8988T (cell line): Measurements from ENCODE around the gene ZNF770.

ENCODE experiments used
- DNase-seq: peaks from one replicate; pipeline ENCODE4 v3.0.0; 2011

The ZNF770 gene, protein sequence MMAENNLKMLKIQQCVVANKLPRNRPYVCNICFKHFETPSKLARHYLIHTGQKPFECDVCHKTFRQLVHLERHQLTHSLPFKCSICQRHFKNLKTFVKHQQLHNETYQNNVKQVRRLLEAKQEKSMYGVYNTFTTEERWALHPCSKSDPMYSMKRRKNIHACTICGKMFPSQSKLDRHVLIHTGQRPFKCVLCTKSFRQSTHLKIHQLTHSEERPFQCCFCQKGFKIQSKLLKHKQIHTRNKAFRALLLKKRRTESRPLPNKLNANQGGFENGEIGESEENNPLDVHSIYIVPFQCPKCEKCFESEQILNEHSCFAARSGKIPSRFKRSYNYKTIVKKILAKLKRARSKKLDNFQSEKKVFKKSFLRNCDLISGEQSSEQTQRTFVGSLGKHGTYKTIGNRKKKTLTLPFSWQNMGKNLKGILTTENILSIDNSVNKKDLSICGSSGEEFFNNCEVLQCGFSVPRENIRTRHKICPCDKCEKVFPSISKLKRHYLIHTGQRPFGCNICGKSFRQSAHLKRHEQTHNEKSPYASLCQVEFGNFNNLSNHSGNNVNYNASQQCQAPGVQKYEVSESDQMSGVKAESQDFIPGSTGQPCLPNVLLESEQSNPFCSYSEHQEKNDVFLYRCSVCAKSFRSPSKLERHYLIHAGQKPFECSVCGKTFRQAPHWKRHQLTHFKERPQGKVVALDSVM

DNA sequence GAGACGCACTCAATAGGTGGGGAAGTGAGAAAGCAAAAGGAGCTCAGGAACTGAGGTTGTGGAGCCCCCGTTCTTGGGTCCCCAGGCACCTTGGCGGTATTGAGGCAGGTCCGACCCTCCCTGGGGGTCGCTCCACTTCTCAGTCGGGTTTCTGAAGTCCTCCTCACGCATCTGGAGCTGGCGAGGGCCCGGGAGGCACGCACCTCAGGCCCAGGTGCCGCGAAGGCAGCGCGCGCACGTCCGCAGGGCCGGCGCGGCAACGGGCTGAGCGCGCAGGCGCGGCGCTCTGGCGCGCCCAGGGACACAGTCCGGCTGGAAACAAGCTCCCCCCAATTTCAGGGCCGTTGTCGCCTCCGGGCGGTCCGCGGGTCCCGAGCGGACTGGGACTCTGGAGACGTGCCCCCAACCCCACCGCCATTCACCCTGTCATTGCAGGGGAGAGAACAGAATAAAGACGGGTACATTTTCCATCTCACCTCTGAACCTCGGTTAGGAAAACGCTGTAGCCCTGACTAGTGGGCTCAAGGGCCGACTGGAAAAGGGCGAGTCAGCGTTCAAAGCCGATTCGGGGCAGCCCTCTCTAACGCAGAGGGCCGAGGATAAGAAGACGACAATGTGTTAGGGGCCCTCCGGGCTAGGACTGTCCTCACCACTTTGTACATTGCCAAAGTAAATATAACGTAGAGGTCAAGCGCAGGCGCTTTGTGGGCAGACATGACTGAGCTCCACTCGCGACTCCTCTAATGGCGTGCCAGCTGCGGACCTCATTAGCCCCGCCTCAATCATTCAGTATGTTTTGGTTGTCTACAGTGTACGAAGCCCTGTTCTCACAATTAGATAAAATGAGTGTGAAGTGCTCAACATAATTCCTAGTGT is at the start of gene ZNF770:
ZNF770 (minus strand) TSS at position 261 of the 876 bp plus-strand sequence. CDS start 4,853 bp downstream, outside the sequence.
- peak; percentile 48 for DNase-seq

DNA sequence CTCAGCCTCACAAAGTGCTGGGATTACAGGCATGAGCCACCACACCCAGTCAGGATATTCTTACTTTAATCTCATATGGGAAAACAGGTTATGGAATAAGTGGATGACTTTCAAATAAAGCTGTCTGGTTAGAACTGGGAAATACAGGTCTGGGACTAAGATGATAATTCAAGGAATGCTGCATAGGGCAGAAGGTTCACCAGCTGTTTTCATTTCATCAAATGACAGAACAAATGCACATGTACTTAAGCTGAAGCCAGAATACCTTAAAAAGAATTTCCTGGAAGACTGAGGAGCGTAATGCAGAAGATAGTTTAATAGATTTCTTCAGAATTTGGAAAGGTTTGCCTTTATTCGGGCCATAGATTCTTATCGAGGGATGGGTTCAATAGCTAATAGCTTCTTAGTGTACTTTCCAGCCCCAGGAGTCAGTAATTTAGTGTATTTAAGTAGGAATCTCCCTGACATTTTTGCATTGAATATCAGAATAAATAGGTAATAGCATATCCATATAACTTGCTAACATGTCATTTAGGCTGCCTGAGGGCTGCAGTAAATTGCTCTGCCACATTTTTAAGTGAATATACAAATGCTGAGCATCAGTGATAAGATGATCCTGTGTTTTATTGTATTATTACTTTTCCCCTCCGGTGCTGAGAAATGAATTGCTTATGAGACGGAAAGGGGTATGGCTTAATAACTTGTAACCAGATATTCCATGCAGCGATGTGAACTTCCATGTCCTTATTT is 40.3 kb upstream of the ZNF770 start:
- no peak for DNase-seq

DNA sequence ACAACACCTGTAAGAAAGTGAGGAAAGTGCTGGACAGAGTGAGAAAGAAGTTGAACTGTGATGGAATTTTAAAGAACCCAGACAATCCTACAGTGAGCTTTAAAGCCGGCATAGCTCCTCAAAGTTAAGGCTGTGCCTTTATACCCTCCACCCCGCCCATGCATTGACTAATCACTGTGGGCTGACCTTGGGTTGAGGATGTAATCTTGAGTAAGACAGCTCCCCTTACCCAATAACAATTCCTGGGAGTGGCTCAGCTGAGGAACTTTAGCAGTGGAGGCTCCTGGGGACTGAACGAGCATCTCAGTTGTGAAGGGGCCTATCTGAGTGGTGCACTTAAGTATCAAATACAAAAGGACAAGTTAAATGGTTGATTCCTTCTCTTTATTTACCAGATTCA is 35.7 kb upstream of the ZNF770 start:
- no peak for DNase-seq

DNA sequence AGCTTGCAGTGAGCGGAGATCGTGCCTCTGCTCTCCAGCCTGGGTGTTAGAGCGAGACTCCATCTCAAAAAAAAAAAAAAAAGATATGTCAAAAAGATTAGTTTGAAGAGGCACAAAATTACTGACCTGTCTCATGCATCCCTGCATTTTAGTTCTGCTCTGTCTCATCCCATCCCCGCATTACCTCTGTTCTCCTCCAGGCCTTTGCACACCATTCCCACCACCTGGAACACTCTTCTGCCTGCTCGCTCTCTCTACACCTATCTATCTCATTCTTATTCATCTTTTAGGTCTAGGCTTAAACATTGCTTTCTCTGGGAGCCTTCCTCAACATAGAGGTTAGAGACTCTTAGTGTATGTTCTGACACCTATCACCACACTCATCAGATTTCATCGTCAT is 32.9 kb upstream of the ZNF770 start:
- DNase-seq = no peak

DNA sequence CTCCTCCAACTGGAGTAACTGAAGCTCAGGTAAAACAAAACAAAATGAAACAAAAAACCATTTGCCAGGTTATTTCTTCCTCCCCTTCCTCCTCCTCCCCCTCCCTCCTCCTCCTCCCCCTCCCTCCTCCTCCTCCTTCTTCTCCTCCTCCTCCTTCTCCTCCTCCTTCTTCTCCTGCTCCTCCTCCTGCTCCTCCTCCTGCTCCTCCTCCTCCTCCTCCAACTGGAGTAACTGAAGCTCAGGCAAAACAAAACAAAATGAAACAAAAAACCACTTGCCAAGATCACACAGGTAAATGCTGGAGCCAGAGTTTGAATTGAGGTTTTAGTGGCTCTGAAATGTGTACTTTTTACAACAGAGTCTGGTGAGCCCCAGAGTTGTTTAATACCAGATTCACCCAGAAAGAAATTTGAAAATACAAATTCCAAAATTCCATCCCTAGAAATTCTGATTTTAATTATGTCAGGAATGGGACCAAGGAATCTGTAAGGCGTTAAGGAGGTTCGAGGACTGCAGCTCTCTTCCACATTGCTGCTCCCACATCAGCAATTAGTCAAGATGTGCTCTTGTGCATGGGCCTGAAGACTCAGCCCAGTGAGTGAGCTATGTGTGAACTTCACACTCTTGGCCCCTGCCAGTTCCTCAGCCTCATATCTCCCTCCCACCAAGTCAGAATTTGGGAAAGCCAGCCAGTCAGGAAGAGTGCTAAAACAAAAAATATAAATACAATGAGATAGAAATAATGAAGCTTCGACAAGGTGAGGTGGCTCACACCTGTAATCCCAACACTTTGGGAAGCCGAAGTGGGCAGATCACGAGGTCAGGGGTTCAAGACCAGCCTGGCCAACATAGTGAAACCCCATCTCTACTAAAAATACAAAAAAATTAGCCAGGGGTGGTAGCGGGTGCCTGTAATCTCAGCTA is 31.6 kb upstream of the ZNF770 start:
- no peak for DNase-seq

DNA sequence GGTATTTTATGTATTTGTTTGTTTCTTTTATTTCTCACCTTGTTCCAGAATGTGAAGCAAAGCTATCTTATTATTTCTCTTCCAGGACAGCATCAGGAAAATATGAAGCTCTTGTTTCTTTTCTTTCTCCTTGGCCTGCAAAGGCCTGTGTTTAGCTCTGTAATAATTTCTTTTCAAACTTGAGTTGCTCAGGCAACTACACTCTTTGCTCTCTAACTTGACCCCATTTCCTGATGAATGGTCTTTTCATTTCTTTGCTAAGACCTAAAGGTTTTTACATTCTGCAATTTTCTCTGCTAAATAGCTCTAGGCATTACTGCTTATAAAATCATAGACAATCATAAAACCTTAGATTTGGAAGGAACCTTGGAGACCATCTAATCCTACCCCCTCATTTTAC is 26.2 kb upstream of the ZNF770 start:
- DNase-seq = no peak

DNA sequence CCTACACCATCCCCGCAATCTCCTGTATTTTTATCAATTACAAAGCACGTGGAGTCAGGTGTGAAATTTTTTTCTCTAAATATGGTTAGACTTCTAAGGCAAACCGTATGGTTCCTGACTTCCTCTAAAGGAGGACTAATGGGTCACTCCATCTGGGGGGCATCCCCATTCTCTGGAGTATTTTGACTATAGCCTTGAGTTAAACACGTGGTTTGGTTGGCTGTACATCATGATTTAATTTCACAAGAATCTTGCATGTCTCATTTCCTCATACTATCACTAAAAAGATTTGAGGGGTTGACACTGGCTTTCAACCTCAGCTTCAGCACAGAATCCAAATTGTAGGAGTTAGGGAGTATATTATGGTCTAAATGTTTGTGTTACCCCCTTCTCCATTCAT is 25.3 kb upstream of the ZNF770 start:
- no peak for DNase-seq

DNA sequence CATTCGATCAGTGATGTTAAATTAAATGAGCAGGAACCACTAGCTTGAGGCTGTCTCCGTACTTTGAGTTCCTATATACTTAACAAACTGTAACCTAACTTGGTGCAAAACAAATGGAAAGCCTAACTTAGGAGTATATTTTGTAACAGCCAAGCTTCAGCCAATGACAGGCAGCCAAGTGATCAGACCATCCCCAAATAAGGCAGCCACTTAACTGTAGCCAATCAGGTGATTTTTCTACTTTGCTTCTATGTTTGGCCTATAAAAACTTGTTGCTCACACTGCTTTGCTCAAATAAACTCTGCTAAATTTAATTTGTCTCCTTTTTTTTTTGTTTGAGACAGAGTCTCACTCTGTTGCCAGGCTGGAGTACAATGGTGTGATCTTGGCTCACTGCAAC is 19.3 kb upstream of the ZNF770 start:
- no peak for DNase-seq

DNA sequence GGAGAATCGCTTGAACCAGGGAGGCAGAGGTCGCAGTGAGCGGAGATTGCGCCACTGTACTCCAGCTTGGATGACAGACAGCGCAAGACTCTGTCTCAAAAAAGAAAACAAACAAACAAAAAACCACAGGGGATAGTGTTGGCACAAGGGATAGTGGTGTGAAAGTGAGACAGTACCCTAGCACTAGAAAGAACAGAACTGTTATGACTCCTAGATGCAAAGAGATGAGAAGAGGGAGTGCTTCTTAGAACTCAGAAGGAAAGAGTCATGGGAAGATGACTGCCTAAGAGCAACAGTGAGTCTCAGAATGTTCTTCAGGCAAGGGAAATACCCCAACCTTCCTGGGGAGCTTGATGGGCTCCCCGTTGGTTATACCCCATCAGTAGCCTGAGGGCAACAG is 17.8 kb upstream of the ZNF770 start:
- no peak for DNase-seq

DNA sequence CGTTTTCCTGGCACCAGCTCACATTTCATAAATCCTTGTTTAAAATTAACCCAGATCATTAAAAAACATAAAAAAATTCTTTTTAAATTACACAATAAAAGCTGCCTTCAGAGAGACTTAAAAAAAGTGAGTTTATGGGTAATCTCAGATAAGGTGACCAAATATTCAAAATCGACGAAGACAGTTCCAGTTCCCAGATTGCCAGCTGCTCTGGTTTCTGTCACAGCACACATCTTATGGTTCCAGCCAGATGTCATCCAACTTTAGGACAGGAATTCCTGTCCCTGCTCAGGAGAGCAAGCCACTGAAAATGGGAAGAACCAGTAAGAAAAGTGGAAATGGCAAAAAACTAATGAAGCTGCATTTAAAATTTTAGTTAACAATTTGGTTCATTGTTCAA is 15.8 kb upstream of the ZNF770 start:
- no peak for DNase-seq

DNA sequence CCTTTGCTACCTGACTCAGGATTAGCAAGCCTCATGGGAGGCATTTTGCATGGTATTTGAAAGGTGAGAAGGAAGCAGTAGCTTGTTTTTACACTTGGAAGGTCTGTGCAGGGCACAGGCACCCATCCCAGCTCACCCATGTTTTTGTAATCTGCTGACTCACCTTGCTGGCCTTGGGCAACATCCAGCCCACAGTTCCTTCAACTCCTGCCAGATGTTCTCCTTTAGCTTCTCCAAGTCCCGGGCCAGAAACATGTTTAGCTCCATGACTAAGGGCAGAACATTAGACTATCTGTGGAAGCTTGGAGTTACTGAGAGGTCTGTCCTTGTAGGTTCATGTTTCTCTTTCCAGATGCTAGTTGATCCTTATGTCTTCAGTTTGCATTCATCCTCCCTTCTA is 12.4 kb upstream of the ZNF770 start:
- no peak for DNase-seq

DNA sequence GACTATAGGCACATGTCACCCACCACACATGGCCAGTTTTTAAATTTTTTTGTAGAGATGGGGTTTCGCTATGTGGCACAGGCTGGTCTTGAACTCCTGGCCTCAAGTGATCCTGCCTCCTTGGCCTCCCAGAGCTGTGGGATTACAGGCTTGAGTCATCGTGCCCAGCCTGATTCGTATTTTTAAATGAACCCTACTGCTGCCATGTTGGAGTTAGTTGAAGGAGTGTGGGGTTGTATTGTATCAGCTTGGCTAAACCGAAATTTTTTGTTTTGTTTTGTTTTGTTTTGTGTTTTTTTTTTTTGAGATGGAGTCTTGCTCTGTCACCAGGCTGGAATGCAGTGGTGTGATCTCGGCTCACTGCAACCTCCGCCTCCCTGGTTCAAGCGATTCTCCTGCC is 11.8 kb upstream of the ZNF770 start:
- no peak for DNase-seq

DNA sequence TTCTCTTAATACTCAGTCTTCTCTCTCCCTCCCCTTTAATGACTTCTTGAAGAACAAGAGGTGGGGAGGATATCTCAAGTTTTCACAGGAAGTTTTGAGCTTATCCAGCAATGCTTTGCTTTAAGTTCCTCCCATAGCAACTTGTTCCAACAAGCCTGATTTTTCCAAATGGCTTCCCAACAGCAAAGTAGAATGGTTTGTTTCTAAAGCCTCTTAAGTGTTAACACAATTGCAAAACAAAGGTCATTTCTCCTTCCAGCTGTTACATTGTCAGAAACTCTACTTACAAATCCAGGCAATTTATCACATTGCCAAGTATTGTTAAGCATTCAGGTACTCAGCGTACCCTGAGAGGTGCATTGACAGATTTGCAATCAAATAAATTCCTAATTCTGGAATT is 6.8 kb upstream of the ZNF770 start:
- no peak for DNase-seq

DNA sequence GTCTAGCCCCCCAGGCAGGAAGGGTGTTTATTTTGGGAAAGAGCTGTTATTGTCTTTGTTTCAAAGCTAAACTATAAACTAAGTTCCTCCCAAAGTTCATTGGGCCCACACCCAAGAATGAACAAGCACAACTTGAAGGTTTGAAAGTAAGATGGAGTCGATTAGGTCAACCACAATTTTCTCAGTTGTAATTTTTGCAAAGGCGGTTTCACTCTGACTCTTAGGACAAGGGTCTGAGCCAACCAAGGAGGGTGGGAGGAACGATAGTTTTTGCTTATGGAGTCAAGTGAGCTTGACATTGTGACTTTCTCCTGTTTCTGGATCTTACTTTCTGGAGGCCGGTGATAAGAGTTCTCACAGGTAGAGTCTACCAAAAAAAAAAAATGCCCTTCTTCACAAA is 5.8 kb upstream of the ZNF770 start:
- no peak for DNase-seq

DNA sequence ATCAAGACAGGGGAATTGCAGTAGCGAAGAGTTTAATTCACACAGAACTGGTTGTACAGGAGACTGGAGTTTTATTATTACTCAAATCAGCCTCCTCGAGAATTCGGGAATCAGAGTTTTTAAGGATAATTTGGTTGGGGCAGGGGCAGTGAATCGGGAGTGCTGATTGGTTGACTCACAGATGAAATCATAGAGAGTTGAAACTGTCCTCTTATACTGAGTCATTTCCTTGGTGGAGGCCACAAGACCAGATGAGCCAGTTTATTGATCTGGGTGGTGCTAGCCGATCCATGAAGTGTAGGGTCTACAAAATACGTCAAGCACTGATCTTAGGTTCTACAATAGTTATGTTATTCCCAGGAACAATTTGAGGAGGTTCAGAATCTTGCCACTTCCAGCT is 5.3 kb upstream of the ZNF770 start:
- no peak for DNase-seq

DNA sequence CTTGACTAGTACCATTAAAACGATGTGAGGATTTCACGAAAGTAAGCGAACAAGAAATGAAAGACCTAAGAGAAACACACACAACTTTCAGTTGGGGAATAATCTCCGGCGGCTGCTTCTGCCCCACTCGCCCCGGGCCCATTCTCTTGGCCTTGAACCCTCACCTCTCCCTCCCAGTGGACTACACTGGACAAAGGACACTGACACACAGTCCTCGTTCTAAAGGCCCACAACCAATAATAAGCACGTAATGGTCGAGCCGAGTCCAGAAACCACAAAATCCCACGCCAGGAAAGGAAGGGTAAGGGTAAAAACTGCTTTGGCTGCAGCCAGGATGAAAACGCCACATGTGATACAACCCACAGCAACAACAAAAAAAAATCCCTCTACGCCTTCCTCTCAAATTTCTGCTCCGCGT is 469 bp downstream of the ZNF770 start:
- DNase-seq = no peak

DNA sequence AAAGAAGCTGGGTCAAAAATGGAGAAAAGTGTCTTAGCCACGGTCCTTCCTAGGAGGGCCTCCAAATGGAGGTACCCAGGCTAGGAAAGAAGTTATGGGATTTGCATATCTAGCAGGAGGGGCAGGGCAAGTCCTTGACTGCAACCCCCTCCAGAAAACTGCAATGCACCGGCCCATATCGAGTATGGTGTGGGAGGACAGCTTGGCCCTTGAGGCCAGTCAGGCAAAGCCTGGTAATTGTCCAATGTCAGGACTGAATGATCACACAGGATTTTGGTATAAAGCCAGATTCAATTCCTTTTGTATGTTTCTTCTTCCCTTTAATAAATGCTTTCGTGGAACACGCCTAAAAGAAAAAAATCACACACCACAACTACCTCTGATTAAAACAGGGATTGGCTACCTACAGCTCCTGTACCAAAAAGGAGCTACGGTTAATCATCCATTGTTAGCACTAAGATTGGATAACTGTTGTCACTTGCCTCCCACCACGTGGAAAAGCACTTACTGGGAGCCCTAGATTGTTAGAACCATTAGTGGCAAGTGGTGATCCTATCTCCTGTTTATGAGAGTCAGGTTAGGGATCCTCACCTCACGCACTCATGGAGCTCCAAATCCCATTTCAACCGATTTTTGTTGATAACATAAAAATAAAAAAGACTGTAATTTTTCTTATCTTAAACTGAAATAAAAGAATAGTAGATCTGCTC is 1.2 kb downstream of the ZNF770 start:
- no peak for DNase-seq

DNA sequence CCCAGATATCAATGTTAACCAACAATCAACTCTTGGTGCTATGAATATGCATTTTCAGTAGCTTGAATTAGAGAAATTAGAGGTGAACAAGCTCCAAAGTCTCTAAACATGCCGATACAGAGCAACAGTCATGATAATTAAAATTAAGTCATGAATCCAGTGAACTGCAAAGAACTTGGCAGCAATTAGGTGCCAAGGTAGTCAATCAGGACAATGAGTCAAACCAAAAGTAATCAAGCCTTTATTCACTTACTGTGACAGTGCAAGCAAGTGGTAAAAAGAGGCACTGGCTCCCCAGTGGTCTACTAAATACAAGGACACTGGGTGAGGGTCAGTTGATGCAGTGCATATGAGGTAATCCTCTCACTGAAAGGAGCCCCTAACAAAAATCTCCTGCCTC is 1.8 kb downstream of the ZNF770 start:
- DNase-seq = no peak

DNA sequence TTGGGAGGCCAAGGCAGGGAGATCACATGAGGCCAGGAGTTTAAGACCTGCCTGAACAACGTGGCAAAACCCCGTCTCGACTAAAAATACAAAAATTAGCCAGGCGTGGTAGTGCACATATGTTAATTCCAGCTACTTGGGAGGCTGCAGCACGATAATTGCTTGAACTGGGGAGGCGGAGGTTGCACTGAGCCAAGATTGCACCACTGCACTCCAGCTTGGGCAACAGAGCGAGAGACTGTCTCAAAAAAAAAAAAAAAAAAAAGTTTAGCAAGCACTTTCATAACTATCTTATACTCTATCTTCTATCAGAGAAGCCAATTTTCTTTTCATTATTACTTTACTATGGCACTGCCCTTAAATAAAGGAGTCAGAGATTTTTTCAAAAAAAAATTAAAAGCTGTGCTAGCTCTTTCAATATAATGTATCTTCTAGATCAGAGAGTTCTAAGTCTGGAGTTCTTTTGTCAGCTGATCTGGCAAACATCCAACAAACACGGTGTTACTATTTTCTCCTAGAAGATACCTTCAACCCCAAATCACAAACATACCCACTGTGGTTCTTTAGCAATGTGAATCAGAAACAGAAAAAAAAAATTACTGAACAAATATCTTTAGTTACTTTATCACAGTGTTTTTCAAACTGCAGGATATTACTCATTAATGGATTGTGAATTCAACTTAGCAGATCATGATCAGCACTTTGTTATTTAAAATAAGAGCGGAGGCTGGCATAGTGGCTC is 3.0 kb downstream of the ZNF770 start:
- no peak for DNase-seq

DNA sequence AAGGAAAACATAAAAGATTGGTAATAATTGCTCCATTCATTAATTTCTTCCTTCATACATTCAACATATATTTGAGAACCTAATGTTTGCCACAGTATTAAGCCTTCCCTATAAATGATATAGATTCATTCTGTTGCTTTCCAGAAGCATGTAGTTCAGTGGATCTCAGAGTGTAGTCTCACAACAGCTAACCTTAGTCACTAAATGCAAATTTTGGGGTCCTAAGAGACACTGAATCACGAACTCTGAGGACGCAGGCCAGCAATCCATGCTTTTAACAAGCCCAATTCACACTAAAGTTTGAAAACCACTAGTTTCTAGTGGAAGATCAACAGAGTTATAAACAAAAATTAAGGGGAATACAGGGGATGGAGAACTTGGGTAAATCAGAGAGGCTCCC is 11.3 kb downstream of the ZNF770 start:
- no peak for DNase-seq
